Left lung (tissue), 10 donors: ENCODE measurements around the gene UNC45A. TPM values are rescaled to one million over a fixed set of nuclear protein-coding genes. Genes with fewer than 3 reads are reported as not detected.
A peak's percentile ranks its signal among the peaks of the same experiment; 100 is the strongest.

Experiments used
- ATAC-seq: fragments of 200-7000 bp; cut with Tn5 transposase; one replicate; pipeline ENCODE4 v1.9.1; 2020; ENCODE audit warnings: moderate library complexity
- DNase-seq, 4 donors: peaks; one replicate each; pipeline ENCODE4 v3.0.0-alpha.2; 2013 to 2020
- H3K27ac ChIP-seq, 2 donors: fragments of 200-600 bp; sonication (generic) in 1 of 2; one replicate each; pipeline versions ENCODE4 v1.5.0 to v1.8.0; 2020 to 2021
- H3K27me3 ChIP-seq, 2 donors: fragments of 200-600 bp; sonication (generic) in 1 of 2; one replicate each; pipeline versions ENCODE4 v1.5.0 to v1.8.0; 2020 to 2021
- H3K36me3 ChIP-seq, 2 donors: fragments of 200-600 bp; sonication (generic) in 1 of 2; one replicate each; pipeline versions ENCODE4 v1.5.0 to v1.8.0; 2020 to 2021
- H3K4me1 ChIP-seq, 2 donors: fragments of 200-600 bp; one replicate each; pipeline ENCODE4 v1.8.0; 2021
- H3K4me3 ChIP-seq, 2 donors: fragments of 200-600 bp; sonication (generic) in 1 of 2; one replicate each; pipeline versions ENCODE4 v1.5.0 to v1.8.0; 2020 to 2021; ENCODE audit warnings: mild to moderate bottlenecking in 1 of 2
- H3K9me3 ChIP-seq, 2 donors: fragments of 200-600 bp; sonication (generic) in 1 of 2; one replicate each; pipeline versions ENCODE4 v1.5.0 to v1.8.0; 2020 to 2021
- CTCF ChIP-seq, 2 donors: fragments of 200-600 bp; sonication (generic) in 1 of 2; IDR thresholded peaks; one replicate each; pipeline versions ENCODE4 v1.5.0 to v1.8.0; 2021; ENCODE audit warnings: antibody characterized with exemption in 2 of 2
- intact Hi-C, 2 donors: fragments of 100-400 bp; cut with DNase I; formaldehyde crosslinking; loops; one replicate each; pipeline versions ENCODE4 v1.11.2 to v1.14.2; 2022
- polyA plus RNA-seq, 6 donors: library from polyadenylated mRNA; unstranded; fragments of 120-200 nt; gene quantifications; one replicate each; pipeline ENCODE4 v1.2.1, GENCODE V29; 2013; ENCODE audit not compliant: insufficient read length in 6 of 6
- total RNA-seq, 2 donors: library from RNA; stranded (reverse); fragmentation: NEBNext Ultra II Directional; extraction: Animal tissue kit (Norgen Biotek cat#: 25700); gene quantifications; one replicate each; pipeline ENCODE4 v1.2.1, GENCODE V29; 2021
- donor health status: DM: no; HTN: yes; CAD: no.
- donor health status: DM: no; HTN: no; CAD: no.

The UNC45A gene
- total and polyA plus RNA-seq, 8 donors: 62.3 to 80.4 (median 70.7) TPM

- Histone ChIP-seq H3K4me3 (no peak overlapping the region), H3K27me3 (no peaks in the 10 kb centered on the region), H3K27ac (no peak overlapping the region), H3K36me3 (peaks cover 0 to 80% of the 10 kb centered on the region in 2 donors), H3K4me1 (peaks cover 16 to 23% of the 10 kb centered on the region in 2 donors), H3K9me3 (no peaks in the 10 kb centered on the region)
- TF ChIP-seq CTCF (IDR thresholded peaks at IDR 0.05): no peak
- DNase-seq (peak in 1 of 4 donors; percentile 56), ATAC-seq (no peak)
- intact Hi-C loops: loop anchor here in 1 of 2 donors (5.0 kb wide), 1 partner anchor 242 kb away; no protein-coding TSS in a partner anchor
Measured at GRCh38 chr15:90889313-90889730, 45.8 kb upstream of the UNC45A start.

GRCh38 chr15:90889736-90890456 is 45.2 kb upstream of the UNC45A start:
- ATAC-seq (no peak), DNase-seq (peak in 1 of 4 donors; percentile 75)
- Histone ChIP-seq H3K27me3 (no peaks in the 10 kb centered on the region), H3K36me3 (peaks cover 0 to 85% of the 10 kb centered on the region in 2 donors), H3K9me3 (no peaks in the 10 kb centered on the region), H3K4me3 (no peak overlapping the region), H3K27ac (no peak overlapping the region), H3K4me1 (peaks cover 14 to 21% of the 10 kb centered on the region in 2 donors)
- no peak for TF ChIP-seq CTCF (IDR thresholded peaks at IDR 0.05)
- intact Hi-C loops: loop anchor here in 1 of 2 donors (5.0 kb wide), 1 partner anchor 243 kb away; no protein-coding TSS in a partner anchor

- Histone ChIP-seq H3K36me3 (peaks cover 0 to 95% of the 10 kb centered on the region in 2 donors), H3K9me3 (no peaks in the 10 kb centered on the region)
- intact Hi-C loops: no loop called here
Measured at GRCh38 chr15:90890839-90891238, 44.2 kb upstream of the UNC45A start.

GRCh38 chr15:90891346-90891949 is 43.6 kb upstream of the UNC45A start:
- Histone ChIP-seq H3K4me1 (peaks cover 3 to 20% of the 10 kb centered on the region in 2 donors), H3K27me3 (no peaks in the 10 kb centered on the region), H3K4me3 (no peak overlapping the region), H3K36me3 (peaks cover 0 to 100% of the 10 kb centered on the region in 2 donors), H3K27ac (no peak overlapping the region), H3K9me3 (no peaks in the 10 kb centered on the region)
- TF ChIP-seq CTCF (IDR thresholded peaks at IDR 0.05): no peak
- DNase-seq (peak in 1 of 4 donors; percentile 49), ATAC-seq (no peak)
- intact Hi-C loops: no loop called here

More at GRCh38 chr15:90890839-90891238, 44.2 kb upstream of the UNC45A start:
- no peak overlapping the region for H3K27ac ChIP-seq
- ATAC-seq (no peak), DNase-seq (peak in 1 of 4 donors; percentile 69)
- H3K4me1 ChIP-seq: peaks cover 4 to 21% of the 10 kb centered on the region in 2 donors
- H3K4me3 ChIP-seq: no peak overlapping the region
- no peak for TF ChIP-seq CTCF (IDR thresholded peaks at IDR 0.05)
- no peaks in the 10 kb centered on the region for H3K27me3 ChIP-seq

- Histone ChIP-seq H3K4me1 (peaks cover 0 to 15% of the 10 kb centered on the region in 2 donors), H3K36me3 (peaks cover 0 to 99% of the 10 kb centered on the region in 2 donors), H3K9me3 (no peaks in the 10 kb centered on the region), H3K27me3 (no peaks in the 10 kb centered on the region), H3K27ac (no peak overlapping the region), H3K4me3 (no peak overlapping the region)
- no peak for TF ChIP-seq CTCF (IDR thresholded peaks at IDR 0.05)
- ATAC-seq (no peak), DNase-seq (peak in 1 of 4 donors; percentile 45)
- intact Hi-C loops: no loop called here
Measured at GRCh38 chr15:90892023-90892422, 43.1 kb upstream of the UNC45A start.
